SK-N-SH (cell line): ENCODE measurements around the gene CCDC93.

Source experiments
- EP300 ChIP-seq, 2 experiments: IDR thresholded peaks; 2 replicates each; pipeline versions ENCODE4 v1.4.0 to v1.6.1; 2012; ENCODE audit warnings: borderline replicate concordance in 1 of 2, low read depth in 1 of 2, low read length in 1 of 2
- EZH2phosphoT487 ChIP-seq: fragments of 200-600 bp; sonication (generic); IDR thresholded peaks from 2 replicates; pipeline ENCODE4 v1.6.1; 2017; ENCODE audit warnings: low read depth, mixed run types, mild to moderate bottlenecking, antibody characterized with exemption, moderate library complexity, borderline replicate concordance
- FOXJ3 ChIP-seq: sonication (generic); formaldehyde crosslinking; IDR thresholded peaks from 2 replicates; pipeline ENCODE4 v1.5.1; 2020; ENCODE audit warnings: mild to moderate bottlenecking, missing genetic modification reagents
- NRF1 ChIP-seq: IDR thresholded peaks from 2 replicates; pipeline ENCODE4 v1.6.1; 2012; ENCODE audit warnings: low read depth, mild to moderate bottlenecking, low read length
- POLR2AphosphoS5 ChIP-seq: IDR thresholded peaks from 2 replicates; pipeline ENCODE4 v1.6.1; 2012; ENCODE audit warnings: low read depth, low read length
- SIN3A ChIP-seq: IDR thresholded peaks from 2 replicates; pipeline ENCODE4 v1.6.1; 2012; ENCODE audit warnings: low read depth, mild to moderate bottlenecking, low read length, moderate library complexity, borderline replicate concordance
- TAF1 ChIP-seq: IDR thresholded peaks from 2 replicates; pipeline ENCODE4 v1.6.1; 2012; ENCODE audit warnings: low read depth, mild to moderate bottlenecking, low read length, moderate library complexity, borderline replicate concordance
- TEAD4 ChIP-seq: IDR thresholded peaks from 2 replicates; pipeline ENCODE4 v1.4.0; 2012; ENCODE audit warnings: mild to moderate bottlenecking, borderline replicate concordance; ENCODE audit not compliant: insufficient read depth
- YY1 ChIP-seq: IDR thresholded peaks from 2 replicates; pipeline ENCODE4 v1.4.0; 2012; ENCODE audit warnings: low read depth, mild to moderate bottlenecking
- TF ChIP-seq, protein P1 (sequence below): fragments of 200-600 bp; sonication (generic); IDR thresholded peaks from 2 replicates; pipeline ENCODE4 v1.6.1; 2017; ENCODE audit warnings: antibody characterized with exemption, mild to moderate bottlenecking, moderate library complexity
- TF ChIP-seq, protein P2 (sequence below): IDR thresholded peaks from 2 replicates; pipeline ENCODE4 v1.6.1; 2012; ENCODE audit warnings: mild to moderate bottlenecking, low read depth, low read length, moderate library complexity
- TF ChIP-seq, protein P3 (sequence below): fragments of 150-350 bp; IDR thresholded peaks from 2 replicates; pipeline ENCODE4 v1.6.1; 2017; ENCODE audit warnings: antibody characterized with exemption, low read length, low read depth, borderline replicate concordance
- TF ChIP-seq, protein P4 (sequence below): IDR thresholded peaks from 2 replicates; pipeline ENCODE4; 2012
- TF ChIP-seq, protein P5 (sequence below): IDR thresholded peaks from 2 replicates; pipeline ENCODE4 v1.4.0; 2012; ENCODE audit warnings: low read depth, borderline replicate concordance

DNA sequence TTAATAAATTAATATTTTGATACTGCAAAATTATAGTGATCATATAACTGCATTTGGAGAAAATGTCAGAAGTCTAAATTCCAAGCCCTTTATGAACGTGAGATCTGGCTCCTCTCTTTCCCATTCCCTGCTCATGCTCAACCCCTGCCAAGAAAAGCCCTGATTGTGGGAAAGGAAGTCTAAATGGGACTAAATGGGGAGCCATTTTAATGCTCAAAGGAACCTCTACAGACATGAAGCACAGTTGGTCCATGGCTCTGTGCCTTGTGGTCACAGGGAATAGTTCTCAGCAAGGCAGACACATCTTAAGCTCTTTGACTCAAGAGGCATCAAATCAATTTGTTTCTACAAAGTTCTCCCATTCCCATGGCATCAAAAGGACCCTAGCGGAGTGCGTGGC, 45.1 kb upstream of the CCDC93 start:
- no peak for TF ChIP-seq YY1
- TF ChIP-seq, protein P1, sequence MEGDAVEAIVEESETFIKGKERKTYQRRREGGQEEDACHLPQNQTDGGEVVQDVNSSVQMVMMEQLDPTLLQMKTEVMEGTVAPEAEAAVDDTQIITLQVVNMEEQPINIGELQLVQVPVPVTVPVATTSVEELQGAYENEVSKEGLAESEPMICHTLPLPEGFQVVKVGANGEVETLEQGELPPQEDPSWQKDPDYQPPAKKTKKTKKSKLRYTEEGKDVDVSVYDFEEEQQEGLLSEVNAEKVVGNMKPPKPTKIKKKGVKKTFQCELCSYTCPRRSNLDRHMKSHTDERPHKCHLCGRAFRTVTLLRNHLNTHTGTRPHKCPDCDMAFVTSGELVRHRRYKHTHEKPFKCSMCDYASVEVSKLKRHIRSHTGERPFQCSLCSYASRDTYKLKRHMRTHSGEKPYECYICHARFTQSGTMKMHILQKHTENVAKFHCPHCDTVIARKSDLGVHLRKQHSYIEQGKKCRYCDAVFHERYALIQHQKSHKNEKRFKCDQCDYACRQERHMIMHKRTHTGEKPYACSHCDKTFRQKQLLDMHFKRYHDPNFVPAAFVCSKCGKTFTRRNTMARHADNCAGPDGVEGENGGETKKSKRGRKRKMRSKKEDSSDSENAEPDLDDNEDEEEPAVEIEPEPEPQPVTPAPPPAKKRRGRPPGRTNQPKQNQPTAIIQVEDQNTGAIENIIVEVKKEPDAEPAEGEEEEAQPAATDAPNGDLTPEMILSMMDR, result no peak
- no peak for TF ChIP-seq EP300 (IDR thresholded peaks at IDR 0.05; ENCODE audit: borderline replicate concordance in 1 of 2, low read depth in 1 of 2, low read length in 1 of 2)
- no peak for TF ChIP-seq POLR2AphosphoS5
- no peak for TF ChIP-seq EZH2phosphoT487
- TF ChIP-seq, protein P2, sequence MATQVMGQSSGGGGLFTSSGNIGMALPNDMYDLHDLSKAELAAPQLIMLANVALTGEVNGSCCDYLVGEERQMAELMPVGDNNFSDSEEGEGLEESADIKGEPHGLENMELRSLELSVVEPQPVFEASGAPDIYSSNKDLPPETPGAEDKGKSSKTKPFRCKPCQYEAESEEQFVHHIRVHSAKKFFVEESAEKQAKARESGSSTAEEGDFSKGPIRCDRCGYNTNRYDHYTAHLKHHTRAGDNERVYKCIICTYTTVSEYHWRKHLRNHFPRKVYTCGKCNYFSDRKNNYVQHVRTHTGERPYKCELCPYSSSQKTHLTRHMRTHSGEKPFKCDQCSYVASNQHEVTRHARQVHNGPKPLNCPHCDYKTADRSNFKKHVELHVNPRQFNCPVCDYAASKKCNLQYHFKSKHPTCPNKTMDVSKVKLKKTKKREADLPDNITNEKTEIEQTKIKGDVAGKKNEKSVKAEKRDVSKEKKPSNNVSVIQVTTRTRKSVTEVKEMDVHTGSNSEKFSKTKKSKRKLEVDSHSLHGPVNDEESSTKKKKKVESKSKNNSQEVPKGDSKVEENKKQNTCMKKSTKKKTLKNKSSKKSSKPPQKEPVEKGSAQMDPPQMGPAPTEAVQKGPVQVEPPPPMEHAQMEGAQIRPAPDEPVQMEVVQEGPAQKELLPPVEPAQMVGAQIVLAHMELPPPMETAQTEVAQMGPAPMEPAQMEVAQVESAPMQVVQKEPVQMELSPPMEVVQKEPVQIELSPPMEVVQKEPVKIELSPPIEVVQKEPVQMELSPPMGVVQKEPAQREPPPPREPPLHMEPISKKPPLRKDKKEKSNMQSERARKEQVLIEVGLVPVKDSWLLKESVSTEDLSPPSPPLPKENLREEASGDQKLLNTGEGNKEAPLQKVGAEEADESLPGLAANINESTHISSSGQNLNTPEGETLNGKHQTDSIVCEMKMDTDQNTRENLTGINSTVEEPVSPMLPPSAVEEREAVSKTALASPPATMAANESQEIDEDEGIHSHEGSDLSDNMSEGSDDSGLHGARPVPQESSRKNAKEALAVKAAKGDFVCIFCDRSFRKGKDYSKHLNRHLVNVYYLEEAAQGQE, result no peak
- no peak for TF ChIP-seq TEAD4
- no peak for TF ChIP-seq FOXJ3 (CRISPR knock-in tag)
- no peak for TF ChIP-seq SIN3A
- TF ChIP-seq, protein P3, sequence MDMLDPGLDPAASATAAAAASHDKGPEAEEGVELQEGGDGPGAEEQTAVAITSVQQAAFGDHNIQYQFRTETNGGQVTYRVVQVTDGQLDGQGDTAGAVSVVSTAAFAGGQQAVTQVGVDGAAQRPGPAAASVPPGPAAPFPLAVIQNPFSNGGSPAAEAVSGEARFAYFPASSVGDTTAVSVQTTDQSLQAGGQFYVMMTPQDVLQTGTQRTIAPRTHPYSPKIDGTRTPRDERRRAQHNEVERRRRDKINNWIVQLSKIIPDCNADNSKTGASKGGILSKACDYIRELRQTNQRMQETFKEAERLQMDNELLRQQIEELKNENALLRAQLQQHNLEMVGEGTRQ, result no peak
- TF ChIP-seq, protein P4, sequence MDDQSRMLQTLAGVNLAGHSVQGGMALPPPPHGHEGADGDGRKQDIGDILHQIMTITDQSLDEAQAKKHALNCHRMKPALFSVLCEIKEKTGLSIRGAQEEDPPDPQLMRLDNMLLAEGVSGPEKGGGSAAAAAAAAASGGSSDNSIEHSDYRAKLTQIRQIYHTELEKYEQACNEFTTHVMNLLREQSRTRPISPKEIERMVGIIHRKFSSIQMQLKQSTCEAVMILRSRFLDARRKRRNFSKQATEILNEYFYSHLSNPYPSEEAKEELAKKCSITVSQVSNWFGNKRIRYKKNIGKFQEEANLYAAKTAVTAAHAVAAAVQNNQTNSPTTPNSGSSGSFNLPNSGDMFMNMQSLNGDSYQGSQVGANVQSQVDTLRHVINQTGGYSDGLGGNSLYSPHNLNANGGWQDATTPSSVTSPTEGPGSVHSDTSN, result no peak
- TF ChIP-seq, protein P5, sequence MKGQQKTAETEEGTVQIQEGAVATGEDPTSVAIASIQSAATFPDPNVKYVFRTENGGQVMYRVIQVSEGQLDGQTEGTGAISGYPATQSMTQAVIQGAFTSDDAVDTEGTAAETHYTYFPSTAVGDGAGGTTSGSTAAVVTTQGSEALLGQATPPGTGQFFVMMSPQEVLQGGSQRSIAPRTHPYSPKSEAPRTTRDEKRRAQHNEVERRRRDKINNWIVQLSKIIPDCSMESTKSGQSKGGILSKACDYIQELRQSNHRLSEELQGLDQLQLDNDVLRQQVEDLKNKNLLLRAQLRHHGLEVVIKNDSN, result no peak
- no peak for TF ChIP-seq TAF1
- no peak for TF ChIP-seq NRF1
